Liver (tissue), 3 donors: ENCODE measurements around the gene NFATC4.

Source experiments
- ATF3 ChIP-seq: IDR thresholded peaks from 2 replicates; pipeline ENCODE4 v1.6.1; 2016; ENCODE audit warnings: antibody characterized with exemption
- CTCF ChIP-seq: fragments of 150-350 bp; IDR thresholded peaks from 2 replicates; pipeline ENCODE4 v1.5.1; 2017; ENCODE audit warnings: improper control_type of control experiment, low read depth, low read length; ENCODE audit not compliant: missing input control
- GABPA ChIP-seq, 2 donors: IDR thresholded peaks in 1 of 2; conservative IDR thresholded peaks in 1 of 2; 2 replicates each; pipeline ENCODE4 v1.6.1; 2016; ENCODE audit warnings: antibody characterized with exemption in 2 of 2, mild to moderate bottlenecking in 1 of 2, moderate library complexity in 1 of 2
- MAX ChIP-seq: IDR thresholded peaks from 2 replicates; pipeline ENCODE4 v1.6.1; 2016; ENCODE audit warnings: antibody characterized with exemption
- donor health status: healthy.
- donor health status: healthy.

- TF ChIP-seq MAX (no peak), CTCF (no peak), ATF3 (no peak), GABPA (IDR thresholded peaks at IDR 0.05 in 1 of 2, conservative IDR thresholded peaks at IDR 0.05 in 1 of 2) (no peak)
Observed at GRCh38 chr14:24368212-24368561, 203 bp downstream of the NFATC4 start.
